Activated CD4-positive, CD25-positive, alpha-beta regulatory T cell (primary cell): ENCODE measurements around the gene ERC2.

ENCODE experiments used
- DNase-seq, 4 experiments: peaks; one replicate each; lab custom pipeline; 2025; lab: John Stamatoyannopoulos, UW

The ERC2 gene

GRCh38 chr3:55923626-55924025, 544.6 kb downstream of the ERC2 start:
- no peak for DNase-seq

DNA sequence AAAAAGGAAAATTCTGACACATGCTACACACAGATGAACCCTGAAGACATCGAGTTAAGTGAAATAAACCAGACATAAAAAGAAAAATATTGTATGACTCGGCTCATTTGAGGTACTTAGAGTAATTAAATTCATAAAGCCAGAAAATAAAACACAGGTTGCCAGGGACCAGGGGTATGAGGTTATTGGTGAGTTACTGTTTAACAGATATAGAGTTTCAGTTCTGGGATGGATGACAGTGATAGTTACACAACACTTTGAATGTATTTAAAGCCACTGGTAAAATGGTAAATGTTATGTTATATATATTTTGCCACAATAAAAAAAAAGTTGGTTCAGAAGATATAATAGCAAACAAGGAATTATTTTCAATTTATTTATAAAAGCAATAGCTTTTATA, 545.1 kb downstream of the ERC2 start:
- DNase-seq, result no peak

DNA sequence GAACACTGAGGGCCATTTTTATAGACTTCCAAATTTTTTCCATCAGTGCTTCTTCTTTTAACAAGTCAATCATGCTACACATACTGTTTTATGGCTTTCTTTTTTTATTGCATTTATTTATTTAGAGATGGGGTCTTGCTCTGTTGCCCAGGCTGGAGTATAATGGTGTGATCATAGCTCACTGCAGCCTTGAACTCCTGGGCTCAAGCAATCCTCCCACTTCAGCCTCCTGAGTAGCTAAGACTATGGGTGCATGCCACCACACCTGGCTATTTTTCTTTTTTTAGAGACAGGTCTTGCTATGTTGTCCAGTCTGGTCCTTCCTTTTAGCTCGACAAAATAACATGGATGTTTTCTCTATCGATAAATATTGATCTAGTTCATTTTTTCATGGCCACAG, 555.4 kb downstream of the ERC2 start:
- DNase-seq, result no peak

GRCh38 chr3:55911266-55911665, 557.0 kb downstream of the ERC2 start:
- DNase-seq, result no peak

DNA sequence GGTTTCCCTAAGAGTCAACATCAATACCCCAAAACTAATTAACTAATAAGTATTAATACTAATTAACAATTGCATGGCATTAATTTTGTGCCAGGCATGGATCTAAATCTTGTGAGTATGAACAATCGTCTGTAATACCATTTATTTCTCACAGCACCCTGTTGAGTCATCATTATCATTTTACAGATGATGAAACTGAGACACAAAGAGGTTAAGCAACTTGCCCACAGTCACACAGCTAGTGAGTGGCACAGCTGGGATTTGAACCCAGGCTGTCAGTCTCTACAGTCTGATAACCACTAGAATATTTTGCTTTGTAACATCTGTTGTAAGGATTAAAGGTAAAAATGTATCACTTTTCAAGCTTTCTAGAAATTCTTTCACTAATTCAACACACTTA, 557.7 kb downstream of the ERC2 start:
- DNase-seq, result no peak

DNA sequence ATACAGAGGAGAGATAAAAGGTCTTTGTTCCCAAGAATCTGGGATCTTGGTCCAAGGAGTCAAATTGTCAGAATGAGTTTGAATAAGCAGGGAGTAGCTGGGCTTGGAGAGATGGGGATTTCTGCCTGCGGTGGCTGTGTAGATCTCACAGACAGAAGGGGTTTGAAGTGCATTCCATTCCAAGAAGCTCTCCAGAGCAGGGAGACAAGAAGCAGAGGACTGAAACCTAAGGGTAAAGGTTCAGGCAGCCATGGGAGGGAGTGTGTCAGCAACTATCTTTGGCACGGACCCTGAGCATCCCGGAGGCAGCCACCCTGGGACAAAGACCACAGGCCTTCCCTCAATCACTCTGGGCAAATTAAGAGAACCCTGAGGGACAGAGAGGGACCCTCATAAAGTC, 558.9 kb downstream of the ERC2 start:
- no peak for DNase-seq

- DNase-seq, result no peak
Observed at GRCh38 chr3:55907616-55908015, 560.7 kb downstream of the ERC2 start.

DNA sequence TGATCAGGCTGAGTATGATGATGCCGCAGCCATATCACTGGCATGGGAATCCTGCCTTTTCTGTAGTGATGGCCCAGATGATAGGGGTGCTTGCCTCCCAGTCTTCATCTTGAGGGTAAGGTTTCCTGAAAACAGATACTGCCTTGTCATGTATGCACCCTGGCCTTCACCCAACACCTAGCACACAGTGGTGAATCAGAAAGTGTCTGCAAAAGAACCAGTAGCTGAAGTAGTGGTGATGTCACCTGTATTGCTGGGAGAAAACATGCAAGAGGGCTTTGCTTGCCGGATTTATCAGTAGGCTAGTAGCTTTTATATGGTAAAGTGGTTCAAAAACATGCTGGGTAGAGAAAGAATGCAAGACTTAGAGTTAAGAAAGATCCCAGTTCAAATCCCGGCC, 561.4 kb downstream of the ERC2 start:
- no peak for DNase-seq

- no peak for DNase-seq
Observed at GRCh38 chr3:55904716-55905115, 563.6 kb downstream of the ERC2 start.

GRCh38 chr3:55903680-55904079, 564.6 kb downstream of the ERC2 start:
- no peak for DNase-seq

- DNase-seq, result no peak
Observed at GRCh38 chr3:55902221-55902900, 565.9 kb downstream of the ERC2 start.

- no peak for DNase-seq
Observed at GRCh38 chr3:55899887-55900286, 568.4 kb downstream of the ERC2 start.

- no peak for DNase-seq
Observed at GRCh38 chr3:55897573-55898224, 570.6 kb downstream of the ERC2 start.

DNA sequence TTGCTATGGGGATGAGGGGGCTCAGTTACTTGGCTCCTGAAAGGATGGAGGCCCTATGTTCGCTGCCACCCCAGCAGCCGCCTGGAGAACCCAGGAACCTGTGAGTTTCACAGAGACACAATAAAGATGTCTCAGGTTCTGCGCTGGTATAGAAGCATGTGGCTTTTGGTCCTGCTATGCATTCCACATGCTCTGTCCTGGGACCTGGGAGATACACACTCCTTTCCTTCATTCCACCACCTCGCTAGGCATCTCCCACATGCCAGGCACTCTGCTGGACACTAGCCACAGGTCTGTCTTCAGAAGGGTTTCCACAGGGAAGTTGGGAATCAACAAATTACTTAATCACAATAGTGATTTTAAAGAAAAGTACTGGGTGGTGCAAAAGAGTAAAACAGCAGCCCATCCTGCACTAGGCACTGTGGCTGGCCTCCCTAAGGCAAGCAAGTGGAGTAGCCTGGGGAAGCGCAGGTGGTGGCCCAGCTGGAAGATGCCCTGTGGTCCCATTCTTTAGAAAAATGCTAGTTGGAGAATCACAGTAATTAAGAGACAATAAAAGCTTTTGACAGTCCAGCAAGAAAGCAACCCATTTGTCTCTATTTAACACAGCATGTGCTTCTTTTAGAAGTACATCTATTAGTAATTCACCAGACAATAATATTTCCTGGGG, 572.2 kb downstream of the ERC2 start:
- DNase-seq, result no peak

DNA sequence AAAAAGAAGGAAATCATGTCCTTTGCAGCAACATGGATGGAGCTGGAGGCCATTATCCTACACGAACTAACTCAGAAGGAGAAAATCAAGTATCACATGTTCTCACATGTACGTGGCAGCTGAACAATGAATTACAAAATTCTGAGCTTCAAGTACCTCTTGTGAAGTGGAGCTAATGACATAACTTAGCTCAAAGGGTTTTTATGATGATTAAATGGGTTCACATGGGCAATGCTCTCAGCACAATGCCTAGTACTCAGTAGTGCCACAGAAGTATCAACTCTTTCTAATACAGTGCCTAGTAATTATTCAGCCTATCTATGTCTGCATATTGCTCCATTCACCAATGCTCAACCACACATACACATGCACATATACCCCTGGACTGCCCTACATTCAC, 573.7 kb downstream of the ERC2 start:
- no peak for DNase-seq

DNA sequence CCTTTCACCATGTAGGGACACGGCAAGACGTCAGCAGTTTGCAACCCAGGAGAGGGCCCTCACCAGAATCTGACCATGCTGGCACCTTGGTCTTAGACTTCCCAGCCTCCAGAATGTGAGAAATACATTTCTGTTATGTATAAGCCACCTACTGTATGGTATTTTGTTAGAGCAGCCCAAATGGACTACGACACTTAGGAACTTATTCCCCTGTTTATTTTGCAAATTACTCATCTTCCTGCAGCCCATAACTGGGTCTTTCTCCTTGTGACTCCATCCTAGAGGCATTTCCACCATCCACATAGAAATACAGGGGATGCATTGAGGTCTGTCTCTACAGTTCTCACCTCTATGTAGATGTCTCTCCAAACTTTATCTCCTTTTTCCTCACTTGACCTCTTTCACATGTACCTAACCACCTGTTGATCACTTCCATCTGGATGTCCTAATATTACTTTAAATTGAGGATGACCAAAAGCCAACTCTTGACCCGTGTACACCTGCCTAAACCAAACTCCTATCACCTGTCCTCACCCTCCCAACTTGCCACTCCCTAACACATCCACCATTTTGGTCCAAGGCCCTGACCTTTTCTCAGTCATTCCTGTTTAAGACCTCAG, 575.1 kb downstream of the ERC2 start:
- no peak for DNase-seq

- DNase-seq, result no peak
Observed at GRCh38 chr3:55891106-55891505, 577.2 kb downstream of the ERC2 start.

DNA sequence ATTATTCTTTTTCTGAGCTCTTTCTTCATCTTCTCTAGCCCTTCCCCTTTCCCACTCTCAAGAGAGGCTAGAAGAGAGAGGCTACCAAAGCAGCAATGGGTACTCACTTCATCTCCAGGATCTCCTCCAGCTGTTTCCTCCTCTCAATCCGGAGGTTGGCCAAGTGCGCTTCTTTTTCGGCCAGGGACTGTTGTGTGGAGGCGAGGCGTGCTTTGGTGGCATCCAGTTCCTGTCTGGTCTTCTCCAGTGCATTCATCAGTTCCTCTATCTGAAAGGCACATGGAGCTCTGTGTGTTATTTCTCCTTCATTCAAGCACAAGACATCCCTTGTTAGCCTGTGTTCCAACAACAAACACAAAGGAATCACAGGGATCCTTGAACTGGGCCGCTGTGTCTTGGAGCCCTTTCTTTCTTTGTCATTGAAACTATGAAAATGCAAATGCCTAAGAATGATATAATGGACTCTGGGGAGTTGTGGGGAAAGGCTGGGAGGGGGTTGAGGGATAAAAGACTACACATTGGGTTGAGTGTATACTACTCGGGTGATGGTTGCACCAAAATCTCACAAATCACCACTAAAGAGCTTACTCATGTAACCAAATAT, 579.9 kb downstream of the ERC2 start:
- DNase-seq, result no peak

- no peak for DNase-seq
Observed at GRCh38 chr3:55885721-55886120, 582.5 kb downstream of the ERC2 start.

DNA sequence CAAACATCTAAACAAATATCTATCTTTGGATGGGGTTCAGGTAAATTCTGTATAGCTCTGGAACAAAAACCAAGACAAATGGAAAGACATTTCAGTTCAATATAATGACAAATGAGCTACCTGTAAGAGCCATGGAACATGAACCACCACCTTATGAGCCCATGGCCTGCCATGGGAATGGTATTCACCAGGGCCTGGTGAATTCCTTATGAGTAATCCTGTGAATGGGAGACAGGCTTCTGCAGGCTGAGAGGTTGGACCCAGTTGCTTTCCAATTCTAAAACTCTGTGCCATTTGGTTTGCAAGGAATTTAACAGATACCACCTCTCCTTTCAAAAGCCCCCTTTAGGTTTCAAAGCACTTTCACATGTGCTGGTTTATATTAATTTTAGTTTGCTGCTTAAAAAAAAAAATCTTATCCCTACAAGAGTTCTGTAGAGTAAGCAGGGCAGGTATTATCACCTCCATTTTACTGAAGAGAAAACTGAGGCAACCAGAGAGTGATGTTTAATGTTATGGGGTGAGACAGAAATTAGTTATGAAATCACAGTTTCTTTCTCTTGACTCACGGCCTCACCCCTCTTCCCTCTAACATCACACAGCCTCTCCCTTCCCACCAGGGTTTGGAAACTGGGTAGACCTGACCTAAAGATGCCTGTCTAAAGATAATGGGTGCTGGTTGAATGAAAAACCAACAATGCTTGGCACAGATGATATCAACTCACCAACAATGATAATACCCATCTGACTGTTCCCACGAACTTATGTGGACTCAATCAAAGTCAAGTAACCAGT, 583.6 kb downstream of the ERC2 start:
- DNase-seq, result no peak

GRCh38 chr3:55884066-55884465, 584.2 kb downstream of the ERC2 start:
- DNase-seq, result no peak

- no peak for DNase-seq
Observed at GRCh38 chr3:55882006-55882405, 586.3 kb downstream of the ERC2 start.
